Non-pigmented ciliary epithelial cell (primary cell): Measurements from ENCODE around the gene NMB.
"Not testable (repeated sequence)": the region's sequence is repeated elsewhere in the genome, so short reads cannot be mapped to it uniquely, and the experiment has no call there.

ENCODE experiments used
- DNase-seq: peaks from one replicate; pipeline ENCODE4 v3.0.0-alpha.2; 2010; ENCODE audit warnings: low read depth

NMB gene, protein sequence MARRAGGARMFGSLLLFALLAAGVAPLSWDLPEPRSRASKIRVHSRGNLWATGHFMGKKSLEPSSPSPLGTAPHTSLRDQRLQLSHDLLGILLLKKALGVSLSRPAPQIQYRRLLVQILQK

DNA sequence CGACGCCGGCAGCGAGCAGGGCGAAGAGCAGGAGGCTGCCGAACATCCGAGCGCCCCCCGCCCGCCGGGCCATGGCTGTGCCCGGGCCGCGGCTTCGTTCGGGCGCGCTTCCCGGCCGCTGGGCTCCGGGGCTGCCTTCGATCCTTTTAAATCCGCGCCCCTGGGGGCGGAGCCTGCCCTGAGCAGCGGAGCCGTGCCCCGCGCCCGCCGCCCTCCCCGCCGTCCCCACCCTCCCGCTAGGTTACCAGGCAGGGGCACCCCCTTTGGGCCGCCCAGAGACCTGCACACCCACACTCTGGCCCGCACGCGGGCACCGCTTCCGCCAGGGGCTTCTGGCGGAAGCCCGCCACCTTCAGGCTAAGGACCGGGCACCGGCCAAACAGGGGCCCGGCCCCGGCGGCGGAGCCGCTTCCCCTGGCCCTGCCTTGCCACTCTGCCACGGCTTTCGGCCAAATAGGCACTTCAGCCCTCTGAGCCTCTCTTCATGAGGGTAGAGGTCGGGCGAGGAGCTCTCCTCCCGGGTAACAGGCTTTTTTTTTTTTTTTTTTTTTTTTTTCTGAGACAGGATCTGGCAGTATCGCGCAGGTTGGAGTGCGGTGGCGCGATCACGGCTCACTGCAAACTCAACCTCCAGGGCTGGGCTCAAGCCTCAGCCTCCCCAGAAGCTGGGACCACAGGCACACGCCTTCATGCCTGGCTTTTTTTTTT is at the start of gene NMB:
Gene NMB, minus strand, starts transcription at position 120 of the 708 bp plus-strand sequence. Its CDS starts 47 bp downstream, at position 73.
- DNase-seq = no peak

DNA sequence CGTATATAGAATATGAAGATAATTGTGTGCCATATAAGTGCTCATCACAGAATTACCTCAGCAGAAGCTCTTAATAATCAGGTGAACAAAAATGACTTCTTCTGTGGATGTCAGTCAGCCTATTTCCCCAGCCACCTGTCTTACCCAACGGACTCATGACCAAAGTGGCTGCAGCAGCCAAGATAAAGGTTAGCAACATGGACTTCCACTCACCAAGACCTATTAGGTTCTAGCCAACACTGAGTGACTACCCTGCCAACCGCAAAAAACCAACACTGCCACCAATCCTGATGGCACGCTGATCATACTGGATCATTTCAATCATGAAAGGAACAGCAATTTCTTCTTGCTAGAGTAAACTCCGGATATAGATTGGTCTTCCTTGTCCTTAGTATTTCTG is 45.8 kb upstream of the NMB start:
- DNase-seq = no peak

DNA sequence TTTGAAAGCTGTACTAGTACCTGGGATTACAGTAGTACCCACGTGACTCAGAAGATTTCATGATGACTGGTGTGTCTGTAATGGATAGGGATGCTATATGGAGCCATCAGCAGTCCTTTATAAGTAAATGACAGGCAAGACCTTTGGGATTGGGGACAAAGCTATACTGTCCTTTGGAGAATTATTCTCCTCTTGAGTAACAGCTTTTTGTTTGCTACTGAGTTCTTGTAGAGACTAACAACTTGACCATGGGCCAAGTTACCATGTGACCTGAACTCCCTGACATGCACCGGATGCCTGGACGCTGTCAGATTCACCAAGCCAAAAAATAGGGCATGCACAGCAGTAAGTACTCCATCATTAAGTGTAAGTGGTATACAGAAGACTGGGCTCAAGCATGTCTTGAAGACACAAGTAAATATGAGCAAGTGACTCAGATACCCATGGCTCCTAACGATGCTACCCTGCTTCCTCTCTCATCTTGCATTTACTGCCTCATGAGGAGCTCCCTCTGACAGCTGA is 45.0 kb upstream of the NMB start:
- DNase-seq = no peak

GRCh38 chr15:84699538-84700191 is 41.7 kb upstream of the NMB start:
- no peak for DNase-seq

- no peak for DNase-seq
Measured at GRCh38 chr15:84697236-84697990, 39.4 kb upstream of the NMB start.

- no peak for DNase-seq
Measured at GRCh38 chr15:84696757-84697156, 38.8 kb upstream of the NMB start.

DNA sequence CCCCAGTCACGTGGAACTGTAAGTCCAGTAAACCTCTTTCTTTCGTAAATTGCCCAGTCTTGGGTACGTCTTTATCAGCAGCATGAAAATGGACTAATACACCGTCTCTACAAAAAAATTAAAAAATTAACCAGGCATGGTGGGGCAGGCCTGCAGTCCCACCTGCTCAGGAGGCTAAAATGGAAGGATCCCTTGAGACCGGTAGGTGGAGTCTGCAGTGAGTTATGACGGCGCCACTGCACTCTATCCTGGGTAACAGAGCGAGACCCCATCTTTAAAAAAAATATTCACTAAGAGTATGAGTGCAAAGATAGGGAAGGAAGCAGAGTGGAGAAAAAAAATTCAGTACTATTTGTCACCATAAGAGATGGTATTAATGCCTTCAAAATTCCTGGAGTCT is 32.3 kb upstream of the NMB start:
- DNase-seq = no peak

GRCh38 chr15:84689858-84690257 is 31.9 kb upstream of the NMB start:
- DNase-seq = no peak

DNA sequence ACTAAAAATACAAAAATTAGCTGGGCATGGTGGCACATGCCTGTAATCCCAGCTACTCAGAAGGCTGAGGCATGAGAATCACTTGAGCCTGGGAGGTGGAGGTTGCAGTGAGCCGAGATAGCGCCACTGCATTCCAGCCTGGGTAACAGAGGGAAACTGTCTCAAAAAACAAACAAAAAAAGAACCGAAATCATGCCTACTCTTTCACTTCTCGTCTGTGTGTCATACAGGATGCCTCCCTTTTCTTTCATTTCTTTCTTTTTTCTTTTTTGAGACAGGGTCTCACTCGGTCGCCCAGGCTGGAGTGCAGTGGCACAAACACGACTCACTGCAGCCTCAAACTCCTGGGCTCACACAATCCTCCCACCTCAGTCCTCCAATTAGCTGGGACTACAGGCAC is 28.4 kb upstream of the NMB start:
- DNase-seq = not testable (repeated sequence)

GRCh38 chr15:84685304-84685703 is 27.3 kb upstream of the NMB start:
- DNase-seq = peak; percentile 77

DNA sequence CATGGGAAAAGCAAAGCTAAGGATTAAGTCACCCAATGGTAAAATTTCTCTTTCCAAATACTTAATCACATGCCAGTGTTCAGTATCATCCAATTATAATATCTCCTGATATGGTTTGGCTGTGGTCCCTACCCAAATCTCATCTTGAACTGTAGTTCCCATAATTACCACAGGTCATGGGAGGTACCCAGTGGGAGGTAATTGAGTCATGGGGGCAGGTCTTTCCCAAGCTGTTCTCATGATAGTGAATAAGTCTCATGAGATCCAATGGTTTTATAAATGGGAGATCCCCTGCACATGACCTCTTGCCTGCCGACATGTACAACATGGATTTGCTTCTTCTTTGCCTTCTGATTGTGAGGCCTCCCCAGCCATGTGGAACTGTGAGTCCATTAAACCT is 26.1 kb upstream of the NMB start:
- DNase-seq = peak; percentile 19

DNA sequence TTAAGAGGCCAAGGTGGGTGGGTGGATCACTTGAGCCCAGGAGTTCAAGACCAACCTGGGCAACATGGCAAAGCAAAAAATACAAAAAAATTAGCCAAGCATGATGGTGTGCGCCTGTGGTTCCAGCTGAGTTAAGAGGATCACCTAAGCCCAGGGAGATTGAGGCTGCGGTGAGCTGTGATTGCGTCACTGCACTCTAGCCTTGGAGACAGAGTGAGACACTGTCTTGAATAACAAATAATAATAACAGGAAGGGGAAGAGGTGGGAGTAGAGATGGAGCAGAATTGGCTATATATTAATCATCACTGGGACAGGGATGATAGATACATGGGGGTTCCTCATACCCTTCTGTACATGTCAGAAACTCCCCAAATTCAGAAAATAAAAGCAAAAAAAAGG is 23.8 kb upstream of the NMB start:
- DNase-seq = peak; percentile 89

- no peak for DNase-seq
Measured at GRCh38 chr15:84671211-84671610, 13.2 kb upstream of the NMB start.

- no peak for DNase-seq
Measured at GRCh38 chr15:84669726-84670125, 11.7 kb upstream of the NMB start.

DNA sequence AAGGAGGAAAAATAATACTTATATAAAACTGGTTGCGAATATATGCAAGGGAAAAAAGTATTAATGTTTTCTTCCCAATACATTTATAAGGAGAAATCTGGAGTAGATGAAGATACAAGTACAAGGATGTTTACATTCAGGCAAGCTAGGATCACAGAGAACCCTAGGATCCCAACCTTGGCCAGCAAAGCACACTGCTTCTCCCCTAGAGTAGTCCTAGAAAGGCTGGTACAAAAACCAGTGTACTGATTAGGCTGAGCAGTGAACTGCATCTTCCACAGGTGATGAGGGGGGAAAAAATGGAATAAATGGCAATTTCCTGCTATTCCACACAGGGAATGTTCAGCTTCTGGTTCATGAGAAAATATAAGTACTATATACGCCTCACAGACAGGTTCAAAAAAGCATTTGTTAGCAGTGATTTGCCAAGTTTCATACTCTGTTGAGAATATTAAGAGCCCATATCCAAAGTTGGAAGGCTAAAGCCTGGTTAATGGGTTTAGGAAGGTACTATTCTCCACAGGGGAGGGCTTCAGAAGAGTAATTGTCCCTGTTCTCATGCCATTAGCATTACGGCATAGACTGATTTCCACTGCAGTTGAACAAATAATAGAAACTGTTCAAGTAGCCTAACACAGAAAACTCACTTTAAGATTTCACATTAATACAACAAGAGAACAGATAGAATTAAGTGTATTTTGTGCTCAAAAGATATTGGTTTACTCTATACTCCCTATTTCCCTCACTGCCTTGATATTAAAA is 10.4 kb upstream of the NMB start:
- DNase-seq = no peak

- no peak for DNase-seq
Measured at GRCh38 chr15:84666373-84666772, 8.4 kb upstream of the NMB start.

GRCh38 chr15:84661001-84661400 is 3.0 kb upstream of the NMB start:
- DNase-seq = no peak

DNA sequence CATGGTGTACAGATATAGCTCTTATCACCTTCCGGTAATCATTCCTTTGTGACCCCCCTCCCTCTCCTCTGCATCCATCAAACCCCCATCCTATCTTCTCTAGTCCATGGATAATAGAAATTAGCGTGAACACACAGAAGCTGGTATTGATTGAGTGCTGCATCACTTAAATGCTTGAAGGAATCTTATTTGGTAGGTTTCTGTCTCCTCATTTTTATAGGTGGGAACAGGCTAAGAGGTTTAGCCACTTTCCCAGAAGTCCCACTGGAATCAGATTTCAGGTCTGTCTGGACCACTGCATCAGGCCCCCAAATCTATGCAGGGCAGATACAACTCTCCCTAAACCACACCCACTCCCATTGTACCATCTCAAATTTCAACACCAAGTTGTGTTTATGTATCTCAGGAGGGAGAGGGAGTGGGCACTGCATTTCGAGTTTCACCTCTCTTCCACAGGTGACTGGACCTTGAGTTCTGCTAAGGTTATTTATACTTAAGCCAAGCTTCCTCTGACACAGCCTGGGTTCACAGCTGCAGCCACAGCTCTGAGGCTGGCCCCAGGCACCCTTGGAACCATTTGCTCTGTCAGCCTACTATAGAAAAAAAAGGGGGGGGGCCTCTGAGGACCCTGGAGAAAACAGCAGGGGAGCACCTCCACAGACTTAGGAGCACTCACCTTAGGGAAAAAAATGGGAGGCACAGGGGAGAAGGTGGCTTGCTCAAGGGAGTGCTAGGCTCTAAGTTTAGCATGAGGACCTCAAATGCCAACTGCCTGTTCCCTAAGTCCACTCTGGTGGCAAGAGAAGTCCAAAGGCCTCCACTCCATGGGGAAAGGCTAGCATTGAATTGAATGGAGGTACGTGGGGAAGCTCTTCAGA is 2.1 kb upstream of the NMB start:
- no peak for DNase-seq

- DNase-seq = no peak
Measured at GRCh38 chr15:84658788-84659411, 901 bp upstream of the NMB start.

DNA sequence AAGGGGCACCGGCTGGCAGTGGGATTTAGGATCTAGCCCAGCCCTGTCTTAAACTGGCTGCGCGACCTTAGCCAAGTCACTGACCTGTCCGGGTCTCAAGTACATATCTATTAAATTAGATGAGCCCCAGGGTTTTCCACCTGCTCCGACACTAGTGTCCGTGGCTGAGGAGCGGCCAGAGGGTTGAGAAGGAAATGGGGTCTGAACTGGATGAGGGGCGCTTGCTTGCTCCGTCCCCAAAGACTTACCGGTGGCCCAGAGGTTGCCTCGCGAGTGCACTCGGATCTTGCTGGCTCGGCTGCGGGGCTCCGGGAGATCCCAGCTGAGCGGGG is 285 bp downstream of the NMB start:
- no peak for DNase-seq

DNA sequence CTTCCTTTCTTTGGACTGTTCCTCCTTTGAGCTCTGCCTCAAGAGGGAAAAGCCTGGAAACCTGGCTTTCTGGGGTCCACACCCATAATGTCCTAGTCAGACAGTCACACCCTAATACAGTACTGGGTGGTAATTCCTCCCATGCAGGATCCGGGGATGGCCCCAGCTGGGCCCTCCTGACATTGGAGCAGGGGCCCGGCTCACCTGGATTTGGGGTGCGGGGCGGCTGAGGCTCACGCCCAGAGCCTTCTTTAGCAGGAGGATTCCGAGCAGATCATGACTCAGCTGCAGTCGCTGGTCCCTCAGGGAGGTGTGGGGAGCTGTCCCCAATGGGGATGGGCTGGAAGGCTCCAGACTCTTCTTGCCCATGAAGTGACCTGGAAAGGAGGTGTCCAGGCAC is 1.0 kb downstream of the NMB start:
- no peak for DNase-seq
